Activated CD4-positive, alpha-beta T cell treated with anti-CD3 and anti-CD28 coated beads, Interleukin-2, amount 50 U/mL, for 4 hours (primary cell): ENCODE data around the gene EBF3.

ENCODE experiments used
- DNase-seq, 2 experiments: peaks; one replicate each; pipeline ENCODE4 v3.0.0-alpha.2; 2020

Gene EBF3

DNA sequence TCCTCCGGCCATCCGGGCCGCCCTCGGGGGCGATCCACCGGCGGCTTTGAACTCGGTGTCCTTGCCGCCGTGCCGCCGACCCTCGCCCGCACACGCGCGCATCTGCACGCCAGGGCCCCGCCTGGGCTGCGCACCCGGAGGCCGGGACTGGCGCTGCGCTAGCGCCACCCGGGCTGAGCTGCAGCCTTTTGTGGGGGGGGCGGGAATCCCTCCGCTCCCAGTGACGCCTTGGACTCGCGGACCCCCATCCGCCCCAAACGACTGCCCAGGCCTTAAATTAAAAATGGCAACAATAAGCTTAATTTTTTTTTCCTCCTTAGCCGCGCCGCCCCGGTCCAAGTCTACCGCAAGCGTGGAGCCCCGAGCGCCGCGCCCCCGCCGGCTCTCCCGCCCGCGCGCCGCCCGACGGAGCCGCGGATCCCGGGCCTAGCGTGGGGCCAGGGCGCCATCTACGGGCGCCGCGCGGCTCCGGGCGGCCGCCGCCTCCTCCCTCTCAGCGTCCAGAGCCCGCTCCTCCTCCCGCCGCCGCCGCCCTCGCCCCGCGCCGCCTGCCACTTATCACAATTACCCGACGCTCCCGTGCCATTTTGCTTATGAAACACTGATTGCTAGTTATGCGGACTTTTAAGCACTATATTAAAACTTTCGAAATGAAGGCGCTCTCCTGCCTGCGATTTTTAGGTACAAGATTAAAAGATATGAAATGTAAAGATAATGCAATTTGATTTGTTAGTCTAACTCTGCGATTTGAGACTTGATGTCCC, 7.5 kb upstream of the EBF3 start:
- no peak for DNase-seq

DNA sequence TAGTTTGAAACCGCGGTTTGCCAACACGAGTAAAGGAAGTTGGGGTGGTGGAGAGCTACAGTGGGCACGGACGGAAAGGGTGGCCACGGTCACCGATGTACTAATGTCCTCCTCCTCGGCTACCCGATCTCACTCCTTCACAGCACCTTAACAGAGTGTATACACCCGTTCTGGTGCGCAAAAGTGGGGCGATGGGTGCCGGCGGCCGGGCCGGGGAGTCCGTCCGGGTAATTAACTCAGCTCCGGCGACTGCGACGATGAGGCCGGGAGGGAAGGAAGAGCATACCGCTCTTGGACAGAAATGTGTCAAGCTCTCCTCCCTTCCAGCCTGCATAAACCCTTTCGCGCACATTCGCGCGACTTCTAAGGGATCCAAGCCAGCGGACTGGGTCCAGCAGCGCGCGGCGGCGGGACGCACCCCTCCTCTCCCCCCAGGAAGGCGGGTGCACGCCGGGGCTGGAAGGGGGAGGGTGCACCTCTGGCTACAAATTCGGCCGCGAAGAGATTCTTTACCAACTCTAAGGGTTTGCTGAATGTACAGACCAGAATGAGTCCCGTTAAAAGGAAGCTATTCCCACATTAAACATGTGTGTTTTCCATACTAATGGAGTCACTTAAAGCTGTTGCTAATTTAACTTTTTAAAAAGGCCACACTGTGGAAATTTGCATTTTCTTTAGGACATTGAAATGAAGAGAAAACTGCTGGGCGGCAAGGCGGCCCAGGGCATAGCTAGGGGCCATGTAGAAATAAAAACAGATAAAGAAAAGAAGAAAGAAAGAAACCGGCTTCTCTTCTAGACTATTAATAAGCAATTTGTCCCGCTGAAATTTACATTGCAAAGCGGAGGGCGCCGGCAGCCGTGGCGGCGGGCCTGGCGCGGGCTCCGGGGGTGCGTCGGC, 6.6 kb upstream of the EBF3 start:
- no peak for DNase-seq

DNA sequence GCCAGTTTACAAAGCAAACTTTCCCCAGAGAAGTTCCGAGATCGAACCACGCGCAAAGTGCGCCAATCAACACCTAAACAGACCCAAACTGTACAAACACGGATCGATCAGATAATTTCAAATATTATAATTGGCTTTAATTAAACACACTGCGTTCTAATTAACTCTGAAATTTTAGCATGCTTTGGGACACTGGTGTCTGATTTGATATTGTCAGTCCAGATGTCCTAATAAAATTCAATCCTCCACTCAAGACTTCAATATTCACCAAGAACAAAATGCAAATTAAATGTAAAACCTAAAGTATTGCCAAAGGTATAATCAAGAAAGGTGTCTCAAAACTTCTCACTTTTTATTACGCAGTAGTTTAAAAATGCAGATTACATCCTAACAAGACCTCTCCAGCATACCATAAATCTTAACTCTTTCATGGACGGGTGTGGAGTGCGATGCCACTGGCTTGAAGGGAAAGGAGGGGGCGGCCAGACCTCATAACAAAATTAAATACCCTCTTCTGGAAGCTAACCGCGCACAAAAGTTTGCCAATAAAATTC, 5.9 kb upstream of the EBF3 start:
- no peak for DNase-seq

DNA sequence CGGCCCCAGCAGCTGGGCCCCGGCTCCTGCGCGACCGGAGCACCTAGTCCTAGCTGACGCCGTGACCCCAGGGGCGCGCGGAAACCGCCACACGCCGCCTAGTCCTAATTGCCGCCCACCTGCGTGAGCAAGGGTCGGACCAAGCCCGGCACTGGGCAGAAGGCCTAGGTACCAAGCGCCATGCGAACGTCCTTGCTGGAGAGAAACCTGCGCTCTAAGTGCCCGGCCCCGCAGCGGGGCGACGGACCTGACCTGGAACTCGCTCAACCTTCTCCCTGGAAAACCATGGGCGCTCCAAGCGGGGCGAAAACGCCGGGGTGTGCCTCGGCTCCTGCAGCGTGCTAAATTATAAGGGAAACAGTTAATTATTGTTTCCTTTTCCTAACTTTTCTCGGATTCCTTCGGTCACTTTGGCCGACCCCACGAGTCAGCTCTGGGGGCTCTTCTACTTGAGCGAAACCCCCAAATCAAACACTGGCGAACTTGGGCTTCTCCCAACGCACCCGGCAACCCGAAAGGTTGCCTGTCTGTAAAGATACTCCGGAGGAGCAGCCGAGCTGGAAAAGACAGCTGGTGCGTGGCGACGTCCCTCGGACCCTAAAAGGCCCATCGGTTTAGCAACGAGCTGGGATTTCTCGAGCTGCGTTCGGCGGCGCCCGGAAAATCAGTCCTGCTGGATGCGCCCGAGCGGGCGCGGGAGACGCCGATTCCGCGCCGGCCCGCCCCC, 5.3 kb upstream of the EBF3 start:
- DNase-seq = no peak

DNA sequence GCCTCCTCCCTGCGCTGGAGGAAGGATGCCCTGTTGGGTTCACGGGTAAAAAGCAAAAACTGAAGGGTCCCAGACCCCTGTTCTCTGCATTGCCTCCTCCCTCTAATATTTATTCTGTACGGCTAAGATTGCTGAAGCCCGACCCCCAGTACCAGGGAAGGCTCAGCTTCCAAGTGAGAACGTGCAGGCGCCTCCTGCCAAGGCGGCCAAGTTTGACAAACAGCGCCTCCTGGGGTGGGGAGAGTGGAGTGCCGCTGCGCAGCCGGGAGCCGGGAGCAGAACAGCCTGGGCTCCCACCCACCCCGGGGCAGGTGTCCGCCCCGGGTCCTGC, 4.7 kb upstream of the EBF3 start:
- no peak for DNase-seq

DNA sequence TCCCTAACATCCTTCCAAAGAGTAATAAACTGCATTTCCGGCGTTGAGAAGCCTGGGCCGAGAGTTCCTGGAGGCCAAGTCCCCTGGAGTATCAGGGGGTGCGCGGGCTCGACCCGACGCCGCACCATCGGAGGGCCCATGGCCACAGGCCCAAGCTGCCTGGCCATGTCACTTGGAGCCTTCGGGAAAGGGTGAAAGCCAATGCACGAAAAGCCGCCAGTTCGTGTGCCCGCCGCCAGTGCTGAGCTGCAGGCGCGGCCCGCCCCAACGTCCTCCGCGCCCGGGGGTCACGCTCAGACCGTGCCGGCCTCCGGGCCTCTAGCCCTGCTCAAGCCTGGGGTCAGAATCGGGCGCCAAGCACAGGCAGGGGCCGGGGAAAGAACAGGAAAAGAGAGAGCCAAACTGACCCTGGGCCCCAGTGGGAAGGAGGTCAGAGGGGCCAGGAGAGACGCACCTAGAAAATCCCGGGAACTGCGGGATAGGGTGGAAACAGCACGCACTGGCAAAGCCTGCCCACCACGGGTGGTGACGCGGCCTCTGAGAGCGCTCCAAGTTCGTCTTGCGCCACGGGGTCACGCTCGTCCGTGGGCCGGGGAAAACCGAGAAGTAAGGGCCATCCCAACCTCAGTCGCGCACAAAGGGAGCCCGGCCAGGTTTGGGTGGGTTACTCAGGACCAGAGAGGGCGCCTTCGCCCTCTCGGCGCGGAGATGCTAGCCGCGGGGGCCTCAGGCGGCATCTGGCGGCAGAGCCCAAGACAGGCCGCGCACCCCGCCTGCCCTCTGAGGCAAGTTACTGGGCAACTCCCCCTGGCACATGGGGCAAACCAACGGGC, 4.2 kb upstream of the EBF3 start:
- no peak for DNase-seq

DNA sequence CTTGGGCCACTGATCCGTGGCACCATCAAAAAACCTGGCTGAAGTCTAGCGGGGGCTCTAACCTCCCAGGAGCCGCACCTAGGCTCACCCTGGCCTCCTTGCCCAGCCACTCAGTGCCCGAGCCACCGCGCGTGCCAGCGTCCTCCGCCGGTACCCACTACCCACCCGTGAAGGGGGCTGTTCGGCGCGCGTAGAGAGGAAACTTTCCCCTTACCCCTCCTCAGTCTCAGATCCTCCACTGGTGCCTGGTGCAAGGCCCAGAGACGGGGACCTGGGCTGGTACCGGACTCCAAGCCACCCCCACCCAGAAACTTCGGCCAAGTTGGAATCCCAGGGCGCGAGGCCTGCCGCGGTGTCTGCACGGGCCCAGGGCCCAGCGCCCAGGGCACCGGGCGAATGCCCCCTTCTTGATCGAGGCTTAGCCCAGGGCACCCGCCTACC, 3.5 kb upstream of the EBF3 start:
- no peak for DNase-seq

DNA sequence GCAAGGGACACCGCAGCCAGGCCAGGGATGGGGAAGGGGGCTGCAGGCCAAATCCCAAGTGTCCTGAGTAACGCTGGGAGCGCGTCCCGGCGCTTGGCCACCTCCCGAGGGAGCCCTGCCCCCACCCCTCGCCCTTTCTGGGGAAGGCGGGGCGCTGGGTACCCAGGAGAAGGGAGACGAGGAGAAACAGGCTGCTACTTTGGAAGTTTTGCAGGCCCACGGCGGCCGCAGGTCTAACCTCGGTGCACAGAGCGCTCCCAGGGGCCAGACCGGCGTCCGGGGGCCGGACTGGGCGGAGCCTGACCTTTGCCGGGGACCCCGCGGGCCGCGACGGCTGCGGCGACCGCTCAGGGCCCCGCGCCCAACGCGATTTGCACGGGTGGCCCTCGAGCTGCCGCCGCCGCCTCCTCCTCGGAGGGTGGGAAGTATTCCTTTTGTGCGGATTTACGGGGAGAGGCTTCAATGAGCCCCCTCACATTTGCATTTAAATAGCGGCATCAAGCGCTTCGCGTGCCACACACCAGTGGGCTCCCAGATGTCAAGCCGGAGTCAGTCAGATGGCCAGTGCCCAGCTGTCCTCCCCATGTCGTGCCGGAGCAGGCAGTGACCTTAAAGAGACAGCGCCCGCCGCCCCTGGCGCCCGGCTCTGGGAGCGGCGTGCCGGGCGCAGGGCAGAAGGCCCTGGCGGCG, 3.0 kb upstream of the EBF3 start:
- DNase-seq = no peak

DNA sequence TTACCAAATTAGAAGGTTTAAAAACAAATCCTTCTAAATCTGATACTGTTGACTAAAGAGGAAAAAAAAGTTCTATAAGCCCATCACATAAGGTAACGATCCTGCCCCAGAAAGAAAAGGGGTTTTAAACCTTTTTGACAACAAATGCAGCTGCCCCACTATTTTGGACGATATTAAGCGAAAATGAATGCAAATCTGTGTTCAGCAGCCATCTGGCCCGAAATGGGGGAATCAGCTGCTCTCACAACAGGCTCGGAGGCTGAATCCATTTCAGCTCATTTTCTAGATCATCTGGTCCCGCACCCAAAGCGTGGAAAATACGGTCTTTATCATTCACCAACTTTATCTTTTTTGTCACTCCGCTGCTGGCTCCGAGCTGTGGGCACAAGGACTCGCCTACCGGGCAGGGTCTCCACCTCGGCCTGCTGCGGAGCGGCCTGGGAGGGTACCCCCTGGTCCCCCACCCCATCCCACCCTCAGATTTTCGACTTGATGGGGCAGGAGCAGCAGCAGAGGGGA, 2.4 kb upstream of the EBF3 start:
- DNase-seq = no peak

DNA sequence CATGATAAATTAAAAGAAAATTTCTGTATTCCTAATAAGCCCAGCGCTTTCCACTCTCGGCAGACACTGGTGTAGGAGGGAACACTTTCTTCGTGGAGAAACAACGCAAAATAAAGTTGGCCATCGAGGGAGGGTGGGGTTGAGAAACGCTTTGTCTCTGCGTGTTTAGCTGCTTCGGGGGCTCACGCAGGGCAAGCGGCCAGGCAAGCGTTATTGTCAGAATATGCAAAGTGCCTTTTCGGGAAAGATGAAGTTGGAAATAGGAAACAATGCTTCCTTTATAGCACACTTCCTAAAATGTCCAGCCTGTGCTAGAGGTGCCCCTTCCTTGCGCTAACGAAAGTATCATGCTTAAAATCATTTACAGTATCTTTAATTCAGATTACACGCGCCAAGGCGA, 1.9 kb upstream of the EBF3 start:
- DNase-seq = no peak

DNA sequence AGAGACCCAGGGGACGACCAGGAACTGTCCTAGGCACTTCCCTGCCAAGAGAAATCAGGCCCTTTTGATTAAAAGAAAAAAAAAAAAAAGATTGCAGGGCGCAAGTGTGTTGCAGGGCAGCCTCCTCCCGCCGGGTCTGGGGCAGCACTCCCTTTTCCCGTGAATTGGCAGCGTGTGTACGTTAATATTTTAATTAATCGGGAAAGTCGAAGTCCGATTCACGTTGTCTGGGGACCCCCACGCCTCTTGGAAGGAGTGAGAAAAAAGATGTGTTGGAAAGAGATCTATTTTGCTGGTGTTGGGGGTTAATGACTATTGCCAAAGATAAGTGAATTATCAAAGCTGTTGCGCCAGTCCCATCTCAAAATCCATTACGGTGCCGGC, 1.3 kb upstream of the EBF3 start:
- DNase-seq = no peak

DNA sequence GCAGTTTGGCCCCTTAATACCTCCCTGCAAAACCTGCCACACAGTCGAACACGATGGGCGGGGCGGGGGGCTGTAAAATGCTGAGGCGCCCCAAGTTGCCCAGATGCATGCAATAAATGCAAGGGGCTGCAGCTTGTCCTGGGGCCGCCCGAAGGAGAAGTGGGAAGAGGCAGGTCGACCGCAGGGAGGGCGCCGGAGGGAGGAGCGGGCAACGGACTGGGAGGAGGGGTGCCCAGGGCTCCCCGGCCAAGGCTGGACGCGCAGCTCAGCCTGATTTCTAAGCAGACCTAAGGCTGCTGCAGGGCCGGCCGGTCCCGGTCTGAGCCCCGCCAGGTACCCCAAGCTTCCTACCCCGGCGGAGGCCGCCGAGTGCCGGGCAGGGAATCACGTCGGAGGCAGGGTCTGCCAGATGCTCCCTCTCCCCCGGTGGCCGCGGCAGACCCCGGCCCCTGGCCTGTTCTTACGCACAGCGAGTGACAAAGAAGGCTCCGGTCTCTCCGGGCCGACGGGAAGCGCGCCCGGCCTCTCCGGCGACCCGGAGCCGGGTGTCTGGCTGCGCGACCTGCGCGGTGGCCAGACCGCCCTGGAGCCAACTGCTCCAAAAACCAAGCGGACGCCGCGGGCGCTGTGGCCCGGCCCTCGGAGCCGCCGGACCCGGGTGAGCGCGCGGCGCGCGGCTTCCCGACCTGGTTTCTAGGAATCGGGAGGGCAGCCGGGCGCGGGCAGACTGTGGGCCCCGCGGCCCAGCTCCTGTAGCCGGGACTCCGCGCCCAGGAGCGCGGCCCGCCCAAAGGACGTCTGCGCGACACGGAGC, 744 bp upstream of the EBF3 start:
- DNase-seq = no peak

DNA sequence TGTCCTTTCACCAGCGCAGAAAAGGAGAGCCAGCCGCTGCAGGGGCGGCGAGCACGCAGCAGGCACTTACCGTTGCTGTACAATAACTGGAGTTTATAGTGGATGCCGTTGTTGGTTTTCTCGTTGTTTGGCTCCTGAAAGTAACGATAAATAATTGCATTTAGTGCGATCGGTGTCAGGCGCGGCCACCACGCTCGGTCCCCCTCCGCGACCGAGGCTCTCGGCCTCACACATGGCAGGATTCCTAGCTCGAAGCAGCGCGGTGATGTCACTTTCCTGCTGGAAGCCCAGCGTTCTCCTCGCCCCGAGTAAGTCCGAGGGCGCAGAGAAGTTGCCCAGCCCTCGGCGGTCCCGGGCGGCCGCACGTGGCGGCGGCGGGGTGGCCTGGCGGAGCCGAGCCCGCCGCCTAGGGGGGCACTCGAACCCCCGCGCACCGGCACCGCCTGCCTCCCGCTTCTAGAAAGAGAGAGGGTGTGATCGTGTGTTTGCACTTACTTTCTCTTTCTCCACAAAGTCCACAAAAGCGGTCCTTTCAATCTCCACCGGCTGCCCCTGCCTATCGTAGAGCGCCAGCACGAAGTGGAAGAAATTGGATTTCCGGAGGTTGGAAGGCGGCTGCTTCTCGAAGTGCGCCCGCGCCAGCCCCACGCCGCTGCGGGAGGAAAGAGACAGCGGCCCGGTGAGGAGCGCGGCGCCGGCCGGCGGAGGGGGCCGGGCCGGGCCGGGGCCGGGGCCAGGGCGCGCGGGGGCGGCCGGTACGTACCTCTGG, 1.0 kb downstream of the EBF3 start:
- no peak for DNase-seq

DNA sequence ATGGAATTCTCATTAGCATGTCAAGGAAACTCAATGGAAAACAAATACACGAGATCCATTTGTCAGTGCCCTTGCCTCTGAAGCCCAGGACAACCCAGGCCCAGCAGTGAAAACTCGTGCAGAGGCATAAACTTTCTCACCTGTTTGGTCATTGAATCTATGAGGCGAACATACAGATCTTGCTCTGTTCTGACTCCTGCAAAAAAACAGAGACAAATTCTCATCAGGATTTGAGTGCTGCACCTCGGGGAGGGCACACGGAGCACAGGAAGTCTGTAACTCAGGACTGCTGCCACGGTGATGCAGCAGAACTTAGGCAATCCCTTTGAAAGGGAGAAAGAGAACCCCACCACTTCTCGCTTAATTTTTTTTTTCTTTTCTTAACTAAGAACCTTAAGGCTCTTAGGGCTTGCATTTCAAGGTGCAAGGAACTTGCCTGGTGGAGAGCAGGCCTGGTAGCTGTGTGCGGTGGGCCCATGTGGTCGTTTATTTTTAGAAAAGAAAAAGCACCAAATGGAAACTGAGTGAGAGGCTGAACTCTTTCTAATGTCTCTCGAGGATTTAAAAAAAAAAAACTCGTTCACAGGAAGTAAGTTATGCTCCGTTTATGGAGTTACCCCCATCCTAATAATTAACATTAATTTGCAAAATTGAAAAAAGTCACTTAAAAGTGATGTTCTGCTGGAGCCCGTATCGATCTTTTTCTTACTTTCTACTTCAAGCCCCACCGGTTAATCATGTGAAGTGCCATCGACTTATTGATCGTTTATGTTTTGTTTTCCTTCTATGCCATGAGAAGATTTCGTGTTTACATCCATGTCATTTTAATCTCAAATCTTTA, 1.8 kb downstream of the EBF3 start:
- DNase-seq = no peak

DNA sequence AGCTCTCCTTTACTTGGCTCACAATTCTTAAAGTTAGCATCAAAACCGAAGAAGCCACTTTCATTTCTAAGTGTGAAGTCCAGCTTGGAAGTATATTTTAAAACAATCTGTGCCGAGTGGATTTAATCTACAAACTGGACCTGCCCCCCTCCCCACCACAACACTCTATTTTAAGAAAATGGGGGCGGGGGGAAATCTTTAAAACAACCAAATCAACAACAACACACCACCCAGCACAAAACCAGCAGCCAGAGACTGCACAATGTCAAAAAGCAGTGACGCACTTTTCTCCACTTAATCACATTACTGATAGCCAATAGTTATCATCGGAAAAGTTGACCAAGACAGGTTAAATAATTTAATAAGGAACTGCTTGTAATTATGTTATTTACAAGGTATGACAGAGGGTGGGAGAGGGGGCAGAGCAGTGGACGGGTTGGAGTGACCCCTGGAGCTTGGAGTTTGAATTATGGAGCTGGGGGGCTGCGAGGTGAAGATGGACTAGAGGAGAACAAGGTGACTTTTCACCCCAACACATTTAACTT, 2.8 kb downstream of the EBF3 start:
- DNase-seq = no peak

DNA sequence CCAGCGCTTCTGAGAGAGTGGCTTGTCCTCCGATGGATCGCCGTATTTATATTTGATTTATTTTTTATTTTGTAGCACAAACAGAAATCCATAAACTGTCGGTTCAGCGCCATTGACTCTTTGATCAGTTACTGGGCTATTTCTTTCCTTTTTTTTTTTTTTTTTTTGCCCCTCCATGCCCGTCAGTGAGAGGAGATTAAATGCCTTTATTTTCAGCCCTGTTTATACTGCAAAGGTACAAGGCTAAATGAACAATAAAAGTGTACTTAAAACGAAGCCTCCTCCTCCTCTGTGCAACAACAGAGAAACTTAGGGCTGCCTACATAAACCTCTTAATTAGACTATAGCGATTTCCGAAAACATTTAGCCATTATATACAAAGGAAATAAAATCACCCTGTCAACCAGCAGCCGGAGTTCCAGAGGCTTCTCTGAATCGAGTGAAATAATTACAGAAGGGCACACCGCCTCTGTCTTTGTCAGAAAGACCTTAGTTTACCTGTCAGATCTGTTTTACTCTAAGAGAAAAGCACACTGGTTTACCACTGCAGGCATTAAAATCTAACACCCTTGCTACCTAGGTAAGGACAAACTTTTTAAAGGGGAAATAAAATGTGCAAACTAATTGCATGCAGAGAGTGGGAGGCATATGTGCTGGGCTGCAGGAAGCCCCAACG, 3.5 kb downstream of the EBF3 start:
- DNase-seq = no peak

DNA sequence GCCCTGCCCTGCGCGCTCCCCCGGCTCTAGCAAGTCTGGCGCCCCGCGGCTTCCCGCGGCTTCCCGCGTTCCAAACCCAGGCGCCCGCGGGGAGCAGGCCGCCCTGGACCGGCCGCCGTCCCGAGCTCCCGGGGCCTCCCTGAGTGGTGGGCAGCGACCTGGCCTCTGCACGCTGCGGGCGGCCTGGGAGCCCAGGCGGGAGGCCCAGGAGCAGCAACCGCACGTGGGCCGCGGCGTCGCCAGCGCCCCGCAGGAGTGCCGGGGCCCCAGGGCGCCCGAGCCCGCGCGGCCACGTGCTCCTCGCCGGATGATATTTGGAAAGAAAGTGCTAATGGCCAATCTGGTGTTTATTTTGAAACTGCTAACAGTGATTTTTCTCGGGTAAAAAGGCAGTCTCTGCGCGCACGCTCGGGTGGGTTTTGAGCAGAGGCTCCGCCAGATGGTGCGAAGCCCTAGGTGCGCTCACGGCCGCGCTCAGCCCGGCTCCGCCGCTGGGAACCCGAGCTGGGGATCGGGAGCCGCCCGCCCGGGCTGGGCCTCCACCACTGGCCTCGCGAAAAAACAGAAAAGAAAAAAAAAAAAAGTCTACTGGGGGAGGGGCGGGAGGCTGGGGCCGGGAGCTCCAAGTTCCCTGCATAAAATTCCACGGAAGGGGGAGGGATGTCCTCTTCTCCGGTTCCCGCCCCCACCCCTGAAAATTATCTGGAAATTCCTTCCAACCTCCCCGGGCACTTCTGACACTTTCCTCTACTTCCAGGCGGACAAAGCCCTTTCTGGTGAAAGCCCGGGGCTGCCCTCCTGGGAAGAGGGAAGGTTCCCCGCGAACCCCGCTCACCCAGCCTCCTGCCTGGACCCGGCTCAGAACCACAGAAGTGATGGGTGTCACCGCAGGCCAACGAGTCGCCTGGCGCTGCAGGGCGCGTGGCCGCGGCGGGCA, 4.3 kb downstream of the EBF3 start:
- DNase-seq = no peak
